GM18858 (cell line): ENCODE measurements around the gene LAMTOR4.
"Not testable (repeated sequence)": the region's sequence is repeated elsewhere in the genome, so short reads cannot be mapped to it uniquely, and the experiment has no call there.

Source experiments
- ATAC-seq: cut with Tn5 transposase; IDR thresholded peaks from one replicate; pipeline ENCODE4 v1.9.1; 2021; ENCODE audit not compliant: unreplicated experiment

LAMTOR4 gene

GRCh38 chr7:100170101-100170897 lies 21.6 kb downstream of the LAMTOR4 start:
- ATAC-seq = no peak

- no peak for ATAC-seq
These were observed 22.5 kb downstream of the LAMTOR4 start for GRCh38 chr7:100171087-100171681.

- ATAC-seq = no peak
These were observed 23.1 kb downstream of the LAMTOR4 start for GRCh38 chr7:100171840-100172239.

- ATAC-seq = no peak
These were observed 25.2 kb downstream of the LAMTOR4 start for GRCh38 chr7:100173806-100174495.

GRCh38 chr7:100174582-100174981 lies 25.9 kb downstream of the LAMTOR4 start:
- no peak for ATAC-seq

- no peak for ATAC-seq
These were observed 26.7 kb downstream of the LAMTOR4 start for GRCh38 chr7:100175296-100175935.

GRCh38 chr7:100176096-100177044 lies 27.7 kb downstream of the LAMTOR4 start:
- ATAC-seq = no peak

GRCh38 chr7:100177045-100178001 lies 28.6 kb downstream of the LAMTOR4 start, which contains the start of the genes GPC2 and STAG3:
TSS of gene GPC2 (minus strand) at chr7:100177381. CDS start at chr7:100177199, 182 bp downstream.
TSS of gene STAG3 (plus strand) at chr7:100177918. CDS start at chr7:100180557, 2,639 bp downstream.
- peak; percentile 57 for ATAC-seq

GRCh38 chr7:100180084-100180483 lies 31.4 kb downstream of the LAMTOR4 start:
- ATAC-seq = not testable (repeated sequence)

- not testable (repeated sequence) for ATAC-seq
These were observed 33.9 kb downstream of the LAMTOR4 start for GRCh38 chr7:100182616-100183015.

GRCh38 chr7:100183090-100183489 lies 34.4 kb downstream of the LAMTOR4 start:
- not testable (repeated sequence) for ATAC-seq

- no peak for ATAC-seq
These were observed 37.0 kb downstream of the LAMTOR4 start for GRCh38 chr7:100185726-100186125.

GRCh38 chr7:100189061-100189460 lies 40.3 kb downstream of the LAMTOR4 start:
- no peak for ATAC-seq

- ATAC-seq = no peak
These were observed 41.5 kb downstream of the LAMTOR4 start for GRCh38 chr7:100190048-100190711.

- ATAC-seq = no peak
These were observed 43.1 kb downstream of the LAMTOR4 start for GRCh38 chr7:100191775-100192174.

GRCh38 chr7:100192281-100192862 lies 43.7 kb downstream of the LAMTOR4 start:
- ATAC-seq = not testable (repeated sequence)

GRCh38 chr7:100192969-100193368 lies 44.3 kb downstream of the LAMTOR4 start:
- ATAC-seq = no peak

- ATAC-seq = no peak
These were observed 46.5 kb downstream of the LAMTOR4 start for GRCh38 chr7:100195222-100195621.
